HepG2 (cell line): ENCODE measurements around the gene METTL4. TPM values are rescaled to one million over a fixed set of nuclear protein-coding genes. Genes with fewer than 3 reads are reported as not detected.

ENCODE experiments used
- ATAC-seq: fragments of 200-7000 bp; cut with Tn5 transposase; 3 replicates; pipeline ENCODE4 v1.9.1; 2020; ENCODE audit warnings: mild to moderate bottlenecking, moderate library complexity
- BruUV-seq: library from RNA; stranded (reverse); fragments of 400-500 nt; replicated peaks from 2 replicates; lab custom pipeline; 2021; lab: Mats Ljungman, UMichigan
- CTCF ChIA-PET: fragments of 300-600 bp; formaldehyde crosslinking; extraction: SDS; loops from one replicate; lab custom pipeline; 2021; ENCODE audit warnings: low total read pairs, inconsistent platforms, low intra/inter-chr PET ratio; lab: Yijun Ruan, JAX
- POLR2A ChIA-PET: fragments of 350-600 bp; sonication (Branson Sonifier 250); formaldehyde crosslinking; loops from one replicate; lab custom pipeline; 2020; ENCODE audit warnings: antibody characterized with exemption, inconsistent platforms; lab: Yijun Ruan, JAX
- DNase-seq: peaks from one replicate; pipeline ENCODE4 v3.0.0-alpha.2; 2015; ENCODE audit warnings: low spot score
- FAIRE-seq: peaks from 3 replicates; lab custom pipeline; 2011; peaks lifted over from hg19 to GRCh38; lab: Jason Lieb, UNC
- H2AFZ ChIP-seq: one replicate; pipeline ENCODE4 v1.6.1; 2011; ENCODE audit warnings: low read length, inconsistent platforms
- H3K27ac ChIP-seq: fragments of 300-600 bp; 3 replicates; pipeline ENCODE4 v1.8.0; 2011; ENCODE audit warnings: mixed run types, mild to moderate bottlenecking, mixed read lengths, low read length, inconsistent platforms; ENCODE audit not compliant: insufficient read depth; ENCODE audit errors: extremely low read length
- H3K27me3 ChIP-seq, 2 experiments: fragments of 200-600 bp in 1 of 2; 2 replicates in 1 of 2; 3 replicates in 1 of 2; pipeline versions ENCODE4 v1.6.0 to v1.8.0; 2011; ENCODE audit warnings: low read length in 2 of 2, mild to moderate bottlenecking in 2 of 2, moderate library complexity in 2 of 2, inconsistent platforms in 1 of 2; ENCODE audit not compliant: insufficient read depth in 2 of 2, control insufficient read depth in 1 of 2
- H3K36me3 ChIP-seq, 2 experiments: fragments of 200-600 bp in 1 of 2; replicated peaks in 1 of 2; 2 replicates in 1 of 2; 3 replicates in 1 of 2; pipeline versions ENCODE4 v1.5.1 to v1.8.0; 2011; ENCODE audit warnings: low read length in 2 of 2, inconsistent platforms in 1 of 2; ENCODE audit not compliant: insufficient read depth in 2 of 2, control insufficient read depth in 1 of 2
- H3K4me1 ChIP-seq: 2 replicates; pipeline ENCODE4 v1.5.1; 2012; ENCODE audit warnings: low read length, inconsistent platforms; ENCODE audit not compliant: insufficient read depth
- H3K4me2 ChIP-seq: 2 replicates; pipeline ENCODE4 v1.6.0; 2011; ENCODE audit warnings: low read depth, low read length, inconsistent platforms
- H3K4me3 ChIP-seq, 3 experiments: fragments of 200-600 bp in 1 of 3; sonication (generic), shearing (Covaris generic) in 1 of 3; replicated peaks in 1 of 3; 2 replicates each; pipeline ENCODE4 v1.5.1; 2011 to 2016; ENCODE audit warnings: low read length in 3 of 3, inconsistent platforms in 2 of 3, low read depth in 2 of 3, mild to moderate bottlenecking in 2 of 3, control low read depth in 1 of 3, mixed read lengths in 1 of 3; ENCODE audit not compliant: insufficient read depth in 1 of 3
- H3K79me2 ChIP-seq: one replicate; pipeline ENCODE4 v1.6.1; 2011; ENCODE audit warnings: low read length, inconsistent platforms; ENCODE audit not compliant: insufficient read depth
- H3K9ac ChIP-seq: 2 replicates; pipeline ENCODE4 v1.6.0; 2011; ENCODE audit warnings: mild to moderate bottlenecking, low read depth, low read length, inconsistent platforms; ENCODE audit not compliant: insufficient read depth
- H3K9me3 ChIP-seq: 2 replicates; pipeline ENCODE4 v1.5.1; 2012; ENCODE audit warnings: mild to moderate bottlenecking, low read length
- H4K20me1 ChIP-seq: 2 replicates; pipeline ENCODE4 v1.6.0; 2011; ENCODE audit warnings: inconsistent platforms, mild to moderate bottlenecking, low read length, moderate library complexity; ENCODE audit not compliant: insufficient read depth
- ATF7-NPFF ChIP-seq: sonication (generic); formaldehyde crosslinking; IDR thresholded peaks from 2 replicates; pipeline ENCODE4 v1.8.1; 2023; ENCODE audit warnings: mild to moderate bottlenecking, low read depth, missing genetic modification reagents, moderate library complexity
- KDM5A ChIP-seq: fragments of 200-600 bp; sonication (generic); IDR thresholded peaks from 2 replicates; pipeline ENCODE4 v1.7.0; 2018; ENCODE audit warnings: antibody characterized with exemption, mild to moderate bottlenecking, low read length, borderline replicate concordance
- NCOR1 ChIP-seq: fragments of 200-600 bp; sonication (generic); IDR thresholded peaks from 2 replicates; pipeline ENCODE4 v1.7.0; 2017; ENCODE audit warnings: antibody characterized with exemption, low read length, borderline replicate concordance
- PAX8 ChIP-seq: sonication (generic); formaldehyde crosslinking; IDR thresholded peaks from 2 replicates; pipeline ENCODE4 v1.8.0; 2022; ENCODE audit warnings: mild to moderate bottlenecking, missing genetic modification reagents, borderline replicate concordance
- PRMT3 ChIP-seq: sonication (generic); formaldehyde crosslinking; IDR thresholded peaks from 2 replicates; pipeline ENCODE4 v1.8.1; 2022; ENCODE audit warnings: low read depth, mild to moderate bottlenecking, moderate library complexity, missing genetic modification reagents, borderline replicate concordance
- RBFOX2 ChIP-seq: fragments of 200-400 bp; formaldehyde crosslinking; IDR thresholded peaks from 2 replicates; pipeline ENCODE4 v1.6.1; 2017; ENCODE audit warnings: low read depth, mild to moderate bottlenecking, low read length
- ZKSCAN1 ChIP-seq: fragments of 150-350 bp; IDR thresholded peaks from 2 replicates; pipeline ENCODE4 v1.6.1; 2014; ENCODE audit warnings: low read length
- ZNF33A ChIP-seq: sonication (generic); formaldehyde crosslinking; IDR thresholded peaks from 2 replicates; pipeline ENCODE4 v1.5.1; 2020; ENCODE audit warnings: missing genetic modification reagents, mild to moderate bottlenecking, moderate library complexity, borderline replicate concordance
- ZNF431 ChIP-seq: sonication (generic); formaldehyde crosslinking; IDR thresholded peaks from 2 replicates; pipeline ENCODE4 v1.9.0; 2022; ENCODE audit warnings: missing genetic modification reagents, low read depth, mild to moderate bottlenecking, borderline replicate concordance
- ZNF446 ChIP-seq: sonication (generic); formaldehyde crosslinking; IDR thresholded peaks from 2 replicates; pipeline ENCODE4 v1.5.0; 2020; ENCODE audit warnings: mild to moderate bottlenecking, missing genetic modification reagents
- ZNF549 ChIP-seq: sonication (generic); formaldehyde crosslinking; IDR thresholded peaks from 2 replicates; pipeline ENCODE4 v1.5.0; 2020; ENCODE audit warnings: missing genetic modification reagents
- ZNF724P ChIP-seq: sonication (generic); formaldehyde crosslinking; IDR thresholded peaks from 2 replicates; pipeline ENCODE4 v1.8.0; 2022; ENCODE audit warnings: missing genetic modification reagents, borderline replicate concordance
- WGBS: methylation state at CpG from one replicate; pipeline ENCODE4 v1.1.6; 2017; ENCODE audit warnings: low lambda C conversion rate; 5-methylcytosine and 5-hydroxymethylcytosine counted together
- in situ Hi-C: cut with HindIII; loops from 2 replicates; pipeline ENCODE4 v1.10.0; 2017; ENCODE audit warnings: low pct_unique_long_range_greater_than_20kb; ENCODE audit not compliant: extremely low pct_ligation_motif_present
- intact Hi-C: fragments of 100-400 bp; cut with micrococcal nuclease; formaldehyde crosslinking; loops from one replicate; pipeline ENCODE4 v1.10.0; 2022; ENCODE audit not compliant: unreplicated experiment
- polyA plus RNA-seq, 8 experiments: library from polyadenylated mRNA; depleted of rRNA in 3 of 8; stranded (reverse) in 7 of 8; unstranded in 1 of 8; fragments of >200 nt; fragmentation: Illumina TruSeq in 4 of 8; extraction: Trizol in 4 of 8; gene quantifications; 2 replicates each; pipeline versions ENCODE4 v1.2.1 to v1.2.3, GENCODE V29; 2011 to 2016; ENCODE audit warnings: low read depth in 4 of 8, missing spikeins in 1 of 8, mixed read lengths in 1 of 8; ENCODE audit not compliant: insufficient read depth in 1 of 8
- total RNA-seq, 5 experiments: library from RNA; depleted of rRNA; stranded (reverse); fragments of >200 nt; fragmentation: Illumina TruSeq; extraction: Trizol; gene quantifications; 2 replicates each; pipeline ENCODE4 v1.2.3, GENCODE V29; 2016; ENCODE audit warnings: low read depth in 1 of 5
- TF ChIP-seq, protein P1 (sequence below): sonication (generic); formaldehyde crosslinking; IDR thresholded peaks from 2 replicates; pipeline ENCODE4 v1.4.0; 2020; ENCODE audit warnings: low read depth, mild to moderate bottlenecking, missing genetic modification reagents
- TF ChIP-seq, protein P2 (sequence below): sonication (generic); formaldehyde crosslinking; IDR thresholded peaks from 2 replicates; pipeline ENCODE4 v1.8.0; 2022; ENCODE audit warnings: missing genetic modification reagents, mild to moderate bottlenecking, borderline replicate concordance
- TF ChIP-seq, protein P3 (sequence below): sonication (generic); formaldehyde crosslinking; IDR thresholded peaks from 2 replicates; pipeline ENCODE4 v1.5.0; 2020; ENCODE audit warnings: missing genetic modification reagents
- TF ChIP-seq, protein P4 (sequence below): IDR thresholded peaks from 2 replicates; pipeline ENCODE4 v1.6.1; 2016; ENCODE audit warnings: missing genetic modification reagents, missing compliant biosample characterization
- TF ChIP-seq, protein P5 (sequence below): sonication (generic); formaldehyde crosslinking; IDR thresholded peaks from 2 replicates; pipeline ENCODE4 v1.4.0; 2020; ENCODE audit warnings: mild to moderate bottlenecking, missing genetic modification reagents
- TF ChIP-seq, protein P6 (sequence below): sonication (generic); formaldehyde crosslinking; IDR thresholded peaks from 2 replicates; pipeline ENCODE4 v1.8.1; 2023; ENCODE audit warnings: missing genetic modification reagents, inconsistent platforms, borderline replicate concordance

The METTL4 gene
- total and polyA plus RNA-seq, 2 of the 13 experiments (the other 11 are each of a cell fraction or from before 2014, with no cell fraction given), result 6.8 to 8.1 TPM

DNA sequence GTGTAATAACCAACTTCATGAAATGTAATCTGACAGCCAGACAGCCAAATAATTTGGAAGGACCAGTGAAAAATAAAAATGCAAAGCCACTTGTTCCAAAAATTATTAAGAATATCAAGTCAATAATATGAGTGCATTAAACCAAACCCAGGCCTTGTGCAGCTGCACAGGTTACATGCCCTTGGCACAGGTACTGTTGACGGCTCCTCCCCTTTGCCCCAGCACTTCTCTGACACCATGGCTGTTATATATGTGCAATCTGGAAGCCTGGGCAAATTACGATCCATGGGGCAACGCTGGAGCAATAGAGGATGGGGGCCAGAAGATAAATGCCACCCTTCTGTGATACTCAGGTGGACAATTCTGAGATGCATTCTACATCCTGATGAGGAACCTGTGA lies 68.9 kb downstream of the METTL4 start:
- H3K36me3 ChIP-seq, result no peaks in the 10 kb centered on the region
- 0% methylated on average over 3 of the region's 3 CpGs for WGBS
- DNase-seq, result no peak
- peaks cover 0 to 5% of the 10 kb centered on the region in 2 experiments; a peak in 1 of 5 replicates for H3K27me3 ChIP-seq
- FAIRE-seq, result no peak
- no peak overlapping the region for H3K4me2 ChIP-seq
- no TSS peak for BruUV-seq
- no peak for ATAC-seq
- no peaks in the 10 kb centered on the region for H3K4me1 ChIP-seq
- no peaks in the 10 kb centered on the region for H3K79me2 ChIP-seq
- H3K27ac ChIP-seq, result no peak overlapping the region
- CTCF ChIA-PET, result no interaction called here
- POLR2A ChIA-PET, result no interaction called here
- H2AFZ ChIP-seq, result no peak overlapping the region
- in situ Hi-C loops (no loop called here), intact Hi-C loops (no loop called here)
- H3K9me3 ChIP-seq, result no peaks in the 10 kb centered on the region
- no peaks in the 10 kb centered on the region for H4K20me1 ChIP-seq
- H3K4me3 ChIP-seq, result no peak overlapping the region
- no peak overlapping the region for H3K9ac ChIP-seq
- TF ChIP-seq, protein P1, sequence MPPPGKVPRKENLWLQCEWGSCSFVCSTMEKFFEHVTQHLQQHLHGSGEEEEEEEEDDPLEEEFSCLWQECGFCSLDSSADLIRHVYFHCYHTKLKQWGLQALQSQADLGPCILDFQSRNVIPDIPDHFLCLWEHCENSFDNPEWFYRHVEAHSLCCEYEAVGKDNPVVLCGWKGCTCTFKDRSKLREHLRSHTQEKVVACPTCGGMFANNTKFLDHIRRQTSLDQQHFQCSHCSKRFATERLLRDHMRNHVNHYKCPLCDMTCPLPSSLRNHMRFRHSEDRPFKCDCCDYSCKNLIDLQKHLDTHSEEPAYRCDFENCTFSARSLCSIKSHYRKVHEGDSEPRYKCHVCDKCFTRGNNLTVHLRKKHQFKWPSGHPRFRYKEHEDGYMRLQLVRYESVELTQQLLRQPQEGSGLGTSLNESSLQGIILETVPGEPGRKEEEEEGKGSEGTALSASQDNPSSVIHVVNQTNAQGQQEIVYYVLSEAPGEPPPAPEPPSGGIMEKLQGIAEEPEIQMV (CRISPR knock-in tag), result no peak
- TF ChIP-seq, protein P2, sequence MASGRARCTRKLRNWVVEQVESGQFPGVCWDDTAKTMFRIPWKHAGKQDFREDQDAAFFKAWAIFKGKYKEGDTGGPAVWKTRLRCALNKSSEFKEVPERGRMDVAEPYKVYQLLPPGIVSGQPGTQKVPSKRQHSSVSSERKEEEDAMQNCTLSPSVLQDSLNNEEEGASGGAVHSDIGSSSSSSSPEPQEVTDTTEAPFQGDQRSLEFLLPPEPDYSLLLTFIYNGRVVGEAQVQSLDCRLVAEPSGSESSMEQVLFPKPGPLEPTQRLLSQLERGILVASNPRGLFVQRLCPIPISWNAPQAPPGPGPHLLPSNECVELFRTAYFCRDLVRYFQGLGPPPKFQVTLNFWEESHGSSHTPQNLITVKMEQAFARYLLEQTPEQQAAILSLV (CRISPR knock-in tag), result no peak
- TF ChIP-seq NCOR1 (no peak), PRMT3 (CRISPR knock-in tag) (no peak), ZNF549 (no peak), PAX8 (no peak), ZNF446 (CRISPR knock-in tag) (no peak), ATF7-NPFF (no peak), ZNF724P (CRISPR knock-in tag) (no peak), ZKSCAN1 (no peak), ZNF431 (CRISPR knock-in tag) (no peak), KDM5A (no peak), RBFOX2 (no peak), ZNF33A (CRISPR knock-in tag) (no peak)
- TF ChIP-seq, protein P3, sequence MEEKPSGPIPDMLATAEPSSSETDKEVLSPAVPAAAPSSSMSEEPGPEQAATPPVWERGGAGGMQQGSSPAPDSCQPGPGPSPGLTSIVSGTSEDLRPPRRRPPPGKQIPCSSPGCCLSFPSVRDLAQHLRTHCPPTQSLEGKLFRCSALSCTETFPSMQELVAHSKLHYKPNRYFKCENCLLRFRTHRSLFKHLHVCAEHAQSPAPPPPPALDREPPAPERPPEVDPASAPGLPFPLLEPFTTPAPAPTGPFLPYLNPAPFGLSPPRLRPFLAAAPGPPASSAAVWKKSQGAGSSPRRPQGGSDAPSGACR (CRISPR knock-in tag), result no peak
- TF ChIP-seq, protein P4, sequence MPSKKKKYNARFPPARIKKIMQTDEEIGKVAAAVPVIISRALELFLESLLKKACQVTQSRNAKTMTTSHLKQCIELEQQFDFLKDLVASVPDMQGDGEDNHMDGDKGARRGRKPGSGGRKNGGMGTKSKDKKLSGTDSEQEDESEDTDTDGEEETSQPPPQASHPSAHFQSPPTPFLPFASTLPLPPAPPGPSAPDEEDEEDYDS (CRISPR knock-in tag), result no peak
- TF ChIP-seq, protein P5, sequence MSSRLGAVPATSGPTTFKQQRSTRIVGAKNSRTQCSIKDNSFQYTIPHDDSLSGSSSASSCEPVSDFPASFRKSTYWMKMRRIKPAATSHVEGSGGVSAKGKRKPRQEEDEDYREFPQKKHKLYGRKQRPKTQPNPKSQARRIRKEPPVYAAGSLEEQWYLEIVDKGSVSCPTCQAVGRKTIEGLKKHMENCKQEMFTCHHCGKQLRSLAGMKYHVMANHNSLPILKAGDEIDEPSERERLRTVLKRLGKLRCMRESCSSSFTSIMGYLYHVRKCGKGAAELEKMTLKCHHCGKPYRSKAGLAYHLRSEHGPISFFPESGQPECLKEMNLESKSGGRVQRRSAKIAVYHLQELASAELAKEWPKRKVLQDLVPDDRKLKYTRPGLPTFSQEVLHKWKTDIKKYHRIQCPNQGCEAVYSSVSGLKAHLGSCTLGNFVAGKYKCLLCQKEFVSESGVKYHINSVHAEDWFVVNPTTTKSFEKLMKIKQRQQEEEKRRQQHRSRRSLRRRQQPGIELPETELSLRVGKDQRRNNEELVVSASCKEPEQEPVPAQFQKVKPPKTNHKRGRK (CRISPR knock-in tag), result no peak
- TF ChIP-seq, protein P6, sequence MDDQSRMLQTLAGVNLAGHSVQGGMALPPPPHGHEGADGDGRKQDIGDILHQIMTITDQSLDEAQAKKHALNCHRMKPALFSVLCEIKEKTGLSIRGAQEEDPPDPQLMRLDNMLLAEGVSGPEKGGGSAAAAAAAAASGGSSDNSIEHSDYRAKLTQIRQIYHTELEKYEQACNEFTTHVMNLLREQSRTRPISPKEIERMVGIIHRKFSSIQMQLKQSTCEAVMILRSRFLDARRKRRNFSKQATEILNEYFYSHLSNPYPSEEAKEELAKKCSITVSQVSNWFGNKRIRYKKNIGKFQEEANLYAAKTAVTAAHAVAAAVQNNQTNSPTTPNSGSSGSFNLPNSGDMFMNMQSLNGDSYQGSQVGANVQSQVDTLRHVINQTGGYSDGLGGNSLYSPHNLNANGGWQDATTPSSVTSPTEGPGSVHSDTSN (CRISPR knock-in tag), result no peak
